ENCODE results near the gene PNPLA5. TPM values are rescaled to one million over a fixed set of nuclear protein-coding genes. Genes with fewer than 3 reads are reported as not detected.

The PNPLA5 gene
- total and polyA plus RNA-seq, 4 experiments from 2014 or later = not detected

Other genes with a start within 250 kb of the PNPLA5 start
- gene EFCAB6, start 79.7 kb downstream of the PNPLA5 start, total RNA-seq = under 1 TPM; 0.84 to 0.91 TPM
- under 1 TPM in 1 of 2 donors, not detected in 1; 0.15 TPM for gene EFCAB6, start 79.7 kb downstream of the PNPLA5 start, polyA plus RNA-seq
- gene SULT4A1, start 29.5 kb downstream of the PNPLA5 start, total RNA-seq = not detected
- not detected for gene SULT4A1, start 29.5 kb downstream of the PNPLA5 start, polyA plus RNA-seq
- not detected for gene PNPLA3, start 31.8 kb upstream of the PNPLA5 start, total RNA-seq
- not detected for gene PNPLA3, start 31.8 kb upstream of the PNPLA5 start, polyA plus RNA-seq
- gene SAMM50, start 63.4 kb upstream of the PNPLA5 start, total RNA-seq = 10 to 100 TPM; 33.3 to 34.7 TPM
- 10 to 100 TPM; 70.6 to 72.1 TPM for gene SAMM50, start 63.4 kb upstream of the PNPLA5 start, polyA plus RNA-seq
- 10 to 100 TPM; 14.6 to 17.0 TPM for gene PARVB, start 132.3 kb upstream of the PNPLA5 start, total RNA-seq
- 1 to 10 TPM; 3.4 to 5.0 TPM for gene PARVB, start 132.3 kb upstream of the PNPLA5 start, polyA plus RNA-seq